ENCODE data around the gene HORMAD2. TPM values are rescaled to one million over a fixed set of nuclear protein-coding genes. Genes with fewer than 3 reads are reported as not detected.

HORMAD2 gene
- total and polyA plus RNA-seq, 2 donors from 2014 or later: not detected

- DNase-seq (no peak), FAIRE-seq (no peak)
- TF ChIP-seq CTCF (IDR thresholded peaks at IDR 0.05; ENCODE audit: borderline replicate concordance, extremely low read depth, insufficient read depth): no peak
- H3K36me3 ChIP-seq (ENCODE audit: control insufficient read depth in 2 of 3, insufficient read depth in 3 of 3, low read length in 3 of 3): no peaks in the 10 kb centered on the region
- no peak overlapping the region for H3K27ac ChIP-seq (ENCODE audit: low read depth in 2 of 2, low read length in 2 of 2)
- intact Hi-C loops (cut with DNase I): no loop called here
- H3K4me3 ChIP-seq (ENCODE audit: low read length in 3 of 3): no peak overlapping the region
- H3K9me3 ChIP-seq (ENCODE audit: control insufficient read depth in 2 of 3, insufficient read depth in 1 of 3, low read length in 3 of 3): no peaks in the 10 kb centered on the region
- H3K4me1 ChIP-seq (ENCODE audit: control insufficient read depth in 2 of 3, insufficient read depth in 2 of 3, low read depth in 1 of 3, low read length in 3 of 3): peaks cover 0 to 10% (median 9%) of the 10 kb centered on the region in 3 donors
- no peaks in the 10 kb centered on the region for H3K27me3 ChIP-seq (ENCODE audit: control insufficient read depth, insufficient read depth, low read length)
- H3K9ac ChIP-seq (ENCODE audit: low read length in 3 of 3): no peak overlapping the region
Observed at GRCh38 chr22:30193031-30193775, 112.9 kb downstream of the HORMAD2 start.

- Histone ChIP-seq H3K27ac (ENCODE audit: low read depth in 2 of 2, low read length in 2 of 2) (peak overlapping the region; percentile 19 to 80), H3K9me3 (ENCODE audit: control insufficient read depth in 2 of 3, insufficient read depth in 1 of 3, low read length in 3 of 3) (no peaks in the 10 kb centered on the region), H3K27me3 (ENCODE audit: control insufficient read depth, insufficient read depth, low read length) (no peaks in the 10 kb centered on the region), H3K4me1 (ENCODE audit: control insufficient read depth in 2 of 3, insufficient read depth in 2 of 3, low read depth in 1 of 3, low read length in 3 of 3) (peaks cover 0 to 10% (median 9%) of the 10 kb centered on the region in 3 donors), H3K4me3 (ENCODE audit: low read length in 3 of 3) (peak overlapping the region in 1 of 3 donors; percentile 37), H3K36me3 (ENCODE audit: control insufficient read depth in 2 of 3, insufficient read depth in 3 of 3, low read length in 3 of 3) (no peaks in the 10 kb centered on the region), H3K9ac (ENCODE audit: low read length in 3 of 3) (peak overlapping the region in 2 of 3 donors; percentile 17 to 24)
- FAIRE-seq (no peak), DNase-seq (peak in 1 of 5 donors; percentile 88)
- intact Hi-C loops (cut with DNase I): no loop called here
- TF ChIP-seq CTCF (IDR thresholded peaks at IDR 0.05; ENCODE audit: borderline replicate concordance, extremely low read depth, insufficient read depth): no peak
Observed at GRCh38 chr22:30195245-30196140, 115.2 kb downstream of the HORMAD2 start.

GRCh38 chr22:30196141-30196879 lies 116.0 kb downstream of the HORMAD2 start:
- intact Hi-C loops (cut with DNase I): no loop called here
- DNase-seq: peak; percentile 90 to 97 (median 92)
- Histone ChIP-seq H3K4me1 (ENCODE audit: control insufficient read depth in 2 of 3, insufficient read depth in 2 of 3, low read depth in 1 of 3, low read length in 3 of 3) (peaks cover 0 to 10% (median 9%) of the 10 kb centered on the region in 3 donors), H3K9ac (ENCODE audit: low read length in 3 of 3) (peak overlapping the region in 2 of 3 donors; percentile 17 to 24), H3K9me3 (ENCODE audit: control insufficient read depth in 2 of 3, insufficient read depth in 1 of 3, low read length in 3 of 3) (no peaks in the 10 kb centered on the region), H3K36me3 (ENCODE audit: control insufficient read depth in 2 of 3, insufficient read depth in 3 of 3, low read length in 3 of 3) (no peaks in the 10 kb centered on the region), H3K27ac (ENCODE audit: low read depth in 2 of 2, low read length in 2 of 2) (peak overlapping the region; percentile 55 to 80), H3K27me3 (ENCODE audit: control insufficient read depth, insufficient read depth, low read length) (no peaks in the 10 kb centered on the region), H3K4me3 (ENCODE audit: low read length in 3 of 3) (peak overlapping the region in 1 of 3 donors; percentile 37)
- TF ChIP-seq CTCF (IDR thresholded peaks at IDR 0.05; ENCODE audit: borderline replicate concordance, extremely low read depth, insufficient read depth): no peak
- no peak for FAIRE-seq
